CD4-positive, alpha-beta T cell (primary cell): ENCODE results near the gene EML6. TPM values are rescaled to one million over a fixed set of nuclear protein-coding genes. Genes with fewer than 3 reads are reported as not detected.

ENCODE experiments used
- ATAC-seq: fragments of 200-7000 bp; cut with Tn5 transposase; one replicate; pipeline ENCODE4 v1.10.0; 2022; ENCODE audit warnings: mild to moderate bottlenecking; ENCODE audit not compliant: poor library complexity
- CTCF ChIA-PET: fragments of 350-600 bp; sonication (Branson Sonifier 250); formaldehyde crosslinking; loops from one replicate; lab custom pipeline; 2021; ENCODE audit warnings: antibody characterized with exemption, inconsistent platforms; lab: Charles Lee
- POLR2A ChIA-PET: fragments of 350-600 bp; sonication (Branson Sonifier 250); formaldehyde crosslinking; loops from one replicate; lab custom pipeline; 2021; ENCODE audit warnings: antibody characterized with exemption, inconsistent platforms; lab: Charles Lee
- DNase-seq, 14 experiments: peaks; one replicate each; pipeline ENCODE4 v3.0.0-alpha.2; 2013 to 2020; ENCODE audit warnings: mixed read lengths in 2 of 14
- H3K27ac ChIP-seq, 2 donors: one replicate each; pipeline versions ENCODE4 v1.5.1 to v1.7.0; 2013; ENCODE audit warnings: low read length in 2 of 2, low read depth in 1 of 2, mild to moderate bottlenecking in 1 of 2
- H3K27me3 ChIP-seq, 2 experiments: 1 replicate in 1 of 2; 2 replicates in 1 of 2; pipeline versions ENCODE4 v1.6.1 to v1.7.0; 2013; ENCODE audit warnings: low read length in 2 of 2, control low read depth in 1 of 2, mild to moderate bottlenecking in 1 of 2, moderate library complexity in 1 of 2; ENCODE audit not compliant: insufficient read depth in 2 of 2, control insufficient read depth in 1 of 2
- H3K36me3 ChIP-seq: one replicate; pipeline ENCODE4 v1.6.1; 2013; ENCODE audit warnings: low read length, control low read depth; ENCODE audit not compliant: insufficient read depth
- H3K4me1 ChIP-seq: one replicate; pipeline ENCODE4 v1.6.1; 2013; ENCODE audit warnings: low read length, control low read depth; ENCODE audit not compliant: insufficient read depth
- H3K4me3 ChIP-seq: one replicate; pipeline ENCODE4 v1.5.1; 2013; ENCODE audit warnings: mild to moderate bottlenecking, low read length, moderate library complexity
- H3K9me3 ChIP-seq, 2 experiments: 1 replicate in 1 of 2; 2 replicates in 1 of 2; pipeline versions ENCODE4 v1.6.1 to v1.7.0; 2013; ENCODE audit warnings: low read length in 2 of 2, mild to moderate bottlenecking in 2 of 2, control low read depth in 1 of 2, moderate library complexity in 1 of 2; ENCODE audit not compliant: control insufficient read depth in 1 of 2, insufficient read depth in 1 of 2
- H3K27ac Mint-ChIP-seq: one replicate; pipeline ENCODE4 v1.8.0; 2020; ENCODE audit warnings: mixed read lengths
- H3K27me3 Mint-ChIP-seq: one replicate; pipeline ENCODE4 v1.8.0; 2021; ENCODE audit warnings: mixed read lengths
- H3K36me3 Mint-ChIP-seq: one replicate; pipeline ENCODE4 v1.8.0; 2021; ENCODE audit warnings: low read depth, mixed read lengths
- H3K4me1 Mint-ChIP-seq: one replicate; pipeline ENCODE4 v1.8.0; 2021; ENCODE audit warnings: low read depth, mixed read lengths
- H3K4me3 Mint-ChIP-seq: one replicate; pipeline ENCODE4 v1.8.0; 2020; ENCODE audit warnings: mild to moderate bottlenecking, mixed read lengths
- H3K9me3 Mint-ChIP-seq: one replicate; pipeline ENCODE4 v1.8.0; 2020; ENCODE audit warnings: mixed read lengths
- intact Hi-C, 2 experiments: fragments of 100-400 bp; cut with DNase I in 1 of 2; cut with micrococcal nuclease in 1 of 2; formaldehyde crosslinking; loops; one replicate each; pipeline versions ENCODE4 v1.15.1 to v1.9.0; 2023 to 2025; cut with DNase I, micrococcal nuclease
- total RNA-seq, 174 experiments: library from RNA in 2 of 174; stranded (reverse) in 2 of 174; gene quantifications; one replicate each; pipeline ENCODE4 v1.2.3 and lab custom pipeline; 2021 to 2026
- TF ChIP-seq, protein P1 (sequence below): fragments of 200-600 bp; IDR thresholded peaks from one replicate; pipeline ENCODE4 v1.8.0; 2022; ENCODE audit warnings: antibody characterized with exemption, mild to moderate bottlenecking

EML6 gene
- total RNA-seq, 2 experiments from 2014 or later = 0.22 to 0.34 TPM

- H3K4me1 Mint-ChIP-seq = no peaks in the 10 kb centered on the region
- H3K4me3 ChIP-seq = no peak overlapping the region
- ChIA-PET CTCF (no interaction called here), POLR2A (interaction anchor here (0.8 kb wide), 1 partner anchor 90 kb away, joined by 3 read pairs; no protein-coding TSS in a partner anchor)
- intact Hi-C loops = no loop called here
- no peaks in the 10 kb centered on the region for H3K9me3 Mint-ChIP-seq
- H3K4me3 Mint-ChIP-seq = no peak overlapping the region
- TF ChIP-seq, protein P1, sequence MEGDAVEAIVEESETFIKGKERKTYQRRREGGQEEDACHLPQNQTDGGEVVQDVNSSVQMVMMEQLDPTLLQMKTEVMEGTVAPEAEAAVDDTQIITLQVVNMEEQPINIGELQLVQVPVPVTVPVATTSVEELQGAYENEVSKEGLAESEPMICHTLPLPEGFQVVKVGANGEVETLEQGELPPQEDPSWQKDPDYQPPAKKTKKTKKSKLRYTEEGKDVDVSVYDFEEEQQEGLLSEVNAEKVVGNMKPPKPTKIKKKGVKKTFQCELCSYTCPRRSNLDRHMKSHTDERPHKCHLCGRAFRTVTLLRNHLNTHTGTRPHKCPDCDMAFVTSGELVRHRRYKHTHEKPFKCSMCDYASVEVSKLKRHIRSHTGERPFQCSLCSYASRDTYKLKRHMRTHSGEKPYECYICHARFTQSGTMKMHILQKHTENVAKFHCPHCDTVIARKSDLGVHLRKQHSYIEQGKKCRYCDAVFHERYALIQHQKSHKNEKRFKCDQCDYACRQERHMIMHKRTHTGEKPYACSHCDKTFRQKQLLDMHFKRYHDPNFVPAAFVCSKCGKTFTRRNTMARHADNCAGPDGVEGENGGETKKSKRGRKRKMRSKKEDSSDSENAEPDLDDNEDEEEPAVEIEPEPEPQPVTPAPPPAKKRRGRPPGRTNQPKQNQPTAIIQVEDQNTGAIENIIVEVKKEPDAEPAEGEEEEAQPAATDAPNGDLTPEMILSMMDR = no peak
- H3K27ac Mint-ChIP-seq = no peak overlapping the region
- ATAC-seq (no peak), DNase-seq (no peak)
- peaks cover 11% of the 10 kb centered on the region for H3K4me1 ChIP-seq
- no peaks in the 10 kb centered on the region for H3K27me3 ChIP-seq
- no peaks in the 10 kb centered on the region for H3K36me3 Mint-ChIP-seq
- H3K27ac ChIP-seq = no peak overlapping the region
- no peaks in the 10 kb centered on the region for H3K36me3 ChIP-seq
- H3K27me3 Mint-ChIP-seq = peaks cover 4% of the 10 kb centered on the region
- peaks cover 0 to 4% of the 10 kb centered on the region in 2 experiments for H3K9me3 ChIP-seq
These were observed 224.2 kb downstream of the EML6 start for GRCh38 chr2:54947646-54948045.

GRCh38 chr2:54948120-54948519, 224.7 kb downstream of the EML6 start:
- no peaks in the 10 kb centered on the region for H3K36me3 Mint-ChIP-seq
- ATAC-seq = no peak
- H3K27ac Mint-ChIP-seq = no peak overlapping the region

DNA sequence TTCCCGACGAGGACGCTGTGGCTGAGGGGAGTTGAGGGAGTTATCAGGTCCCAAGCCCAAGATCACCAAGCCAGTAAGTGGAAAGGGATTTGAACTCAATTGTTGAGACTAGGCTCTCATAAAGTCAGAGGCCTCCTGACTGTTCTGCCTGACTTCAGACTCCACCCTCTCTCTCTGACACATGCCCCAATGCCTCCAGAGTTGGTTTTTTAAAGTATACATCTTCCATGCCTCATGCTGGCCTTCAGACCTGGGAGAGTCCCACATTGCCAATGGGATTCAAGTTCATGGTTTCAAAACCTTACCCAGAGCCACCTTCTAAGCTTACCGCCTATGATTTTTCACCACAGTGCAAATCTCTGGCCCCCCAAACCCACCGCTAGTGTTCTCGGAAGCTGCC, 226.0 kb downstream of the EML6 start:
- no peaks in the 10 kb centered on the region for H3K36me3 ChIP-seq
- ChIA-PET CTCF (no interaction called here), POLR2A (no interaction called here)
- H3K4me1 ChIP-seq = peaks cover 3% of the 10 kb centered on the region
- Mint-ChIP-seq H3K27me3 (peaks cover 4% of the 10 kb centered on the region), H3K9me3 (no peaks in the 10 kb centered on the region), H3K27ac (no peak overlapping the region), H3K4me1 (no peaks in the 10 kb centered on the region), H3K36me3 (no peaks in the 10 kb centered on the region), H3K4me3 (no peak overlapping the region)
- DNase-seq = no peak
- ATAC-seq = no peak
- H3K4me3 ChIP-seq = no peak overlapping the region
- H3K27me3 ChIP-seq = no peaks in the 10 kb centered on the region
- TF ChIP-seq, protein P1 = no peak
- no peaks in the 10 kb centered on the region for H3K9me3 ChIP-seq
- intact Hi-C loops = no loop called here
- no peak overlapping the region for H3K27ac ChIP-seq

More at GRCh38 chr2:54948120-54948519, 224.7 kb downstream of the EML6 start:
- no peak overlapping the region for H3K27ac ChIP-seq
- Mint-ChIP-seq H3K27me3 (peaks cover 4% of the 10 kb centered on the region), H3K9me3 (no peaks in the 10 kb centered on the region), H3K4me1 (no peaks in the 10 kb centered on the region), H3K4me3 (no peak overlapping the region)
- H3K36me3 ChIP-seq = no peaks in the 10 kb centered on the region
- no peak overlapping the region for H3K4me3 ChIP-seq
- TF ChIP-seq, protein P1 = no peak
- POLR2A ChIA-PET = interaction anchor here (0.8 kb wide), 1 partner anchor 89 kb away, joined by 3 read pairs; no protein-coding TSS in a partner anchor
- no peak for DNase-seq
- CTCF ChIA-PET = no interaction called here
- peaks cover 6% of the 10 kb centered on the region for H3K4me1 ChIP-seq
- H3K9me3 ChIP-seq = no peaks in the 10 kb centered on the region
- no peaks in the 10 kb centered on the region for H3K27me3 ChIP-seq
- intact Hi-C loops = no loop called here
